H9 (cell line): Measurements from ENCODE around the gene TMEM192. TPM values are rescaled to one million over a fixed set of nuclear protein-coding genes. Genes with fewer than 3 reads are reported as not detected.
A peak's percentile ranks its signal among the peaks of the same experiment; 100 is the strongest.

ENCODE experiments used
- DNase-seq: peaks from one replicate; pipeline ENCODE4 v3.0.0-alpha.2; 2017
- H2AFZ ChIP-seq: one replicate; pipeline ENCODE4 v1.6.1; 2013; ENCODE audit warnings: mild to moderate bottlenecking, low read length, control low read depth, moderate library complexity
- H2AK5ac ChIP-seq: 2 replicates; pipeline ENCODE4 v1.6.1; 2013; ENCODE audit warnings: low read length, control low read depth, mixed read lengths; ENCODE audit not compliant: insufficient read length
- H2BK120ac ChIP-seq: one replicate; pipeline ENCODE4 v1.6.1; 2013; ENCODE audit warnings: low read depth, mild to moderate bottlenecking, low read length, control low read depth, inconsistent platforms; ENCODE audit not compliant: poor library complexity, severe bottlenecking
- H2BK12ac ChIP-seq: 2 replicates; pipeline ENCODE4 v1.6.1; 2013; ENCODE audit warnings: low read length, control low read depth, mixed read lengths, low read depth; ENCODE audit not compliant: insufficient read length
- H2BK15ac ChIP-seq: 2 replicates; pipeline ENCODE4 v1.6.1; 2013; ENCODE audit warnings: low read depth, low read length, control low read depth
- H2BK20ac ChIP-seq: one replicate; pipeline ENCODE4 v1.6.1; 2013; ENCODE audit warnings: low read depth, mild to moderate bottlenecking, low read length, control low read depth, inconsistent platforms; ENCODE audit not compliant: poor library complexity, severe bottlenecking
- H2BK5ac ChIP-seq: 2 replicates; pipeline ENCODE4 v1.6.1; 2013; ENCODE audit warnings: low read length, control low read depth, mixed read lengths; ENCODE audit not compliant: insufficient read length
- H3K14ac ChIP-seq: 2 replicates; pipeline ENCODE4 v1.6.1; 2013; ENCODE audit warnings: low read length, control low read depth; ENCODE audit not compliant: insufficient read depth
- H3K18ac ChIP-seq: 2 replicates; pipeline ENCODE4 v1.6.1; 2013; ENCODE audit warnings: low read depth, mild to moderate bottlenecking, mixed read lengths, low read length, control low read depth; ENCODE audit not compliant: insufficient read length
- H3K23ac ChIP-seq: 2 replicates; pipeline ENCODE4 v1.6.1; 2013; ENCODE audit warnings: low read length, control low read depth, mixed read lengths, low read depth; ENCODE audit not compliant: insufficient read length
- H3K23me2 ChIP-seq: 2 replicates; pipeline ENCODE4 v1.6.1; 2013; ENCODE audit warnings: low read depth, mild to moderate bottlenecking, mixed read lengths, low read length, control low read depth; ENCODE audit not compliant: insufficient read length, poor library complexity, severe bottlenecking
- H3K27ac ChIP-seq: 2 replicates; pipeline ENCODE4 v1.5.1; 2013; ENCODE audit warnings: low read length, control low read depth, mixed read lengths, low read depth; ENCODE audit not compliant: insufficient read length
- H3K27me3 ChIP-seq: 2 replicates; pipeline ENCODE4 v1.6.1; 2013; ENCODE audit warnings: low read length, control low read depth, inconsistent platforms; ENCODE audit not compliant: insufficient read depth
- H3K4ac ChIP-seq: 2 replicates; pipeline ENCODE4 v1.6.1; 2013; ENCODE audit warnings: low read depth, mild to moderate bottlenecking, control low read depth, inconsistent platforms, low read length, moderate library complexity
- H3K4me1 ChIP-seq: 2 replicates; pipeline ENCODE4 v1.6.1; 2013; ENCODE audit warnings: low read length, control low read depth, inconsistent platforms; ENCODE audit not compliant: insufficient read depth
- H3K4me2 ChIP-seq: 2 replicates; pipeline ENCODE4 v1.6.1; 2013; ENCODE audit warnings: low read length, control low read depth, mixed read lengths; ENCODE audit not compliant: insufficient read length, insufficient read depth
- H3K56ac ChIP-seq: 2 replicates; pipeline ENCODE4 v1.6.1; 2013; ENCODE audit warnings: low read depth, mild to moderate bottlenecking, mixed read lengths, low read length, control low read depth; ENCODE audit not compliant: insufficient read length
- H3K79me1 ChIP-seq: 2 replicates; pipeline ENCODE4 v1.6.1; 2013; ENCODE audit warnings: low read depth, mild to moderate bottlenecking, moderate library complexity, low read length, control low read depth, inconsistent platforms; ENCODE audit not compliant: insufficient read depth, poor library complexity, severe bottlenecking
- H3K79me2 ChIP-seq: 2 replicates; pipeline ENCODE4 v1.6.1; 2013; ENCODE audit warnings: low read length, control low read depth, inconsistent platforms; ENCODE audit not compliant: insufficient read depth
- H3K9ac ChIP-seq: 2 replicates; pipeline ENCODE4 v1.6.1; 2013; ENCODE audit warnings: low read length, control low read depth, mixed read lengths; ENCODE audit not compliant: insufficient read length; ENCODE audit errors: extremely low read depth
- H3K9me3 ChIP-seq: one replicate; pipeline ENCODE4 v1.6.1; 2013; ENCODE audit warnings: low read depth, low read length, inconsistent platforms; ENCODE audit not compliant: control insufficient read depth
- H3T11ph ChIP-seq: one replicate; pipeline ENCODE4 v1.6.1; 2013; ENCODE audit warnings: mild to moderate bottlenecking, low read length, control low read depth, inconsistent platforms
- H4K20me1 ChIP-seq: one replicate; pipeline ENCODE4 v1.6.1; 2013; ENCODE audit not compliant: control insufficient read depth, insufficient read length, insufficient read depth
- H4K5ac ChIP-seq: 2 replicates; pipeline ENCODE4 v1.6.1; 2013; ENCODE audit warnings: low read depth, mild to moderate bottlenecking, mixed read lengths, low read length, control low read depth; ENCODE audit not compliant: insufficient read length
- H4K8ac ChIP-seq: replicated peaks from 2 replicates; pipeline ENCODE4 v1.6.1; 2013; ENCODE audit warnings: low read length, control low read depth, mixed read lengths, low read depth; ENCODE audit not compliant: insufficient read length
- H4K91ac ChIP-seq: 2 replicates; pipeline ENCODE4 v1.6.1; 2013; ENCODE audit warnings: low read depth, mild to moderate bottlenecking, moderate library complexity, mixed read lengths, low read length, control low read depth; ENCODE audit not compliant: insufficient read length
- H3K27ac Mint-ChIP-seq, 3 experiments: 2 replicates in 2 of 3; 3 replicates in 1 of 3; pipeline ENCODE4 v1.8.0; 2020 to 2021; ENCODE audit warnings: mixed read lengths in 3 of 3, mild to moderate bottlenecking in 1 of 3, moderate library complexity in 1 of 3
- H3K27me3 Mint-ChIP-seq: 2 replicates; pipeline ENCODE4 v1.8.0; 2021; ENCODE audit warnings: low read depth, mild to moderate bottlenecking, moderate library complexity, mixed read lengths
- H3K36me3 Mint-ChIP-seq, 3 experiments: 2 replicates in 2 of 3; 3 replicates in 1 of 3; pipeline ENCODE4 v1.8.0; 2020 to 2021; ENCODE audit warnings: low read depth in 3 of 3, mixed read lengths in 3 of 3; ENCODE audit not compliant: insufficient read depth in 1 of 3
- H3K4me1 Mint-ChIP-seq, 2 experiments: 2 replicates each; pipeline ENCODE4 v1.8.0; 2020; ENCODE audit warnings: mixed read lengths in 2 of 2
- H3K4me3 Mint-ChIP-seq, 2 experiments: 2 replicates in 1 of 2; 3 replicates in 1 of 2; pipeline ENCODE4 v1.8.0; 2020 to 2021; ENCODE audit warnings: mild to moderate bottlenecking in 2 of 2, mixed read lengths in 2 of 2, moderate library complexity in 1 of 2
- H3K9me3 Mint-ChIP-seq, 2 experiments: 2 replicates in 1 of 2; 3 replicates in 1 of 2; pipeline ENCODE4 v1.8.0; 2020; ENCODE audit warnings: mild to moderate bottlenecking in 2 of 2, mixed read lengths in 2 of 2, moderate library complexity in 1 of 2
- WGBS: extraction: QIAGEN DNeasy Blood & Tissue Kit; methylation state at CpG from one replicate; pipeline ENCODE4 v1.1.7; 2013; ENCODE audit warnings: missing lambda C conversion rate, low lambda C conversion rate, mixed read lengths; ENCODE audit not compliant: insufficient read length; ENCODE audit errors: extremely low coverage; 5-methylcytosine and 5-hydroxymethylcytosine counted together
- total RNA-seq: library from RNA; stranded (reverse); gene quantifications from 2 replicates; pipeline ENCODE4 v1.2.1, GENCODE V29; 2021
- TF ChIP-seq, protein P1 (sequence below): fragments of 200-600 bp; sonication (generic); conservative IDR thresholded peaks from 3 replicates; pipeline ENCODE4 v1.8.0; 2021; ENCODE audit warnings: antibody characterized with exemption, mild to moderate bottlenecking

The TMEM192 gene
- total RNA-seq, 1 experiment from 2014 or later = 8.3 TPM

DNA sequence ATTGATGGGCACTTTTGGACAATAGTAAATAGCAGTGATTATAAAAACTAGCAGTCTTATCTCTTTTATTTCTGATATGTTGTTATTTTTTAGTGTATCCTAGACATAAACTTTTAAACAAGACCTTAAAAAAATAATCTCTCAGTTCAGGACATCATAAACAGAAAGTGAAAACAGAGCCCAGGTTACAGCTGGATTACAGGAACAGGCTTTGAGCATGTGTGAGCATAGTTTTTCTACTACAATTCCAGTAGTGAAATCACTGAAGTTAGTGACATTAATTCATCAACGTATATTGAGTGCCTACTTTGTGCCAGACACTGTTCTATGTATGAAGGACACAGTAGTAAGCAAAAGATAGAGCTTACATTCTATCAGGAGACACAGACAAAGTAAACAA lies 42.1 kb downstream of the TMEM192 start:
- no peaks in the 10 kb centered on the region for H4K20me1 ChIP-seq
- TF ChIP-seq, protein P1, sequence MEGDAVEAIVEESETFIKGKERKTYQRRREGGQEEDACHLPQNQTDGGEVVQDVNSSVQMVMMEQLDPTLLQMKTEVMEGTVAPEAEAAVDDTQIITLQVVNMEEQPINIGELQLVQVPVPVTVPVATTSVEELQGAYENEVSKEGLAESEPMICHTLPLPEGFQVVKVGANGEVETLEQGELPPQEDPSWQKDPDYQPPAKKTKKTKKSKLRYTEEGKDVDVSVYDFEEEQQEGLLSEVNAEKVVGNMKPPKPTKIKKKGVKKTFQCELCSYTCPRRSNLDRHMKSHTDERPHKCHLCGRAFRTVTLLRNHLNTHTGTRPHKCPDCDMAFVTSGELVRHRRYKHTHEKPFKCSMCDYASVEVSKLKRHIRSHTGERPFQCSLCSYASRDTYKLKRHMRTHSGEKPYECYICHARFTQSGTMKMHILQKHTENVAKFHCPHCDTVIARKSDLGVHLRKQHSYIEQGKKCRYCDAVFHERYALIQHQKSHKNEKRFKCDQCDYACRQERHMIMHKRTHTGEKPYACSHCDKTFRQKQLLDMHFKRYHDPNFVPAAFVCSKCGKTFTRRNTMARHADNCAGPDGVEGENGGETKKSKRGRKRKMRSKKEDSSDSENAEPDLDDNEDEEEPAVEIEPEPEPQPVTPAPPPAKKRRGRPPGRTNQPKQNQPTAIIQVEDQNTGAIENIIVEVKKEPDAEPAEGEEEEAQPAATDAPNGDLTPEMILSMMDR = no peak
- H3K9me3 ChIP-seq = no peaks in the 10 kb centered on the region
- H4K91ac ChIP-seq = no peak overlapping the region
- no CpG with 5 or more reads among the region's 1 CpG for WGBS
- no peak overlapping the region for H3K4me2 ChIP-seq
- H3K4me1 ChIP-seq = no peaks in the 10 kb centered on the region
- Mint-ChIP-seq H3K9me3 (no peaks in the 10 kb centered on the region), H3K4me1 (peaks cover 13 to 15% of the 10 kb centered on the region in 2 experiments), H3K27ac (peak overlapping the region in 1 of 3 experiments; percentile 7; a peak in 1 of 7 replicates), H3K27me3 (no peaks in the 10 kb centered on the region), H3K4me3 (no peak overlapping the region), H3K36me3 (no peaks in the 10 kb centered on the region)
- H3T11ph ChIP-seq = no peak overlapping the region
- no peak overlapping the region for H2BK5ac ChIP-seq
- H3K23me2 ChIP-seq = no peaks in the 10 kb centered on the region
- no peaks in the 10 kb centered on the region for H3K27me3 ChIP-seq
- H4K8ac ChIP-seq = no peak overlapping the region
- H3K14ac ChIP-seq = no peak overlapping the region
- no peak overlapping the region for H2BK15ac ChIP-seq
- no peaks in the 10 kb centered on the region for H3K79me2 ChIP-seq
- H2BK12ac ChIP-seq = no peak overlapping the region
- no peak overlapping the region for H2AK5ac ChIP-seq
- H3K4ac ChIP-seq = no peak overlapping the region
- no peaks in the 10 kb centered on the region for H3K79me1 ChIP-seq
- H3K56ac ChIP-seq = no peak overlapping the region
- no peak overlapping the region for H2BK20ac ChIP-seq
- no peak overlapping the region for H3K27ac ChIP-seq
- no peak overlapping the region for H2BK120ac ChIP-seq
- H3K9ac ChIP-seq = no peak overlapping the region
- H3K23ac ChIP-seq = no peak overlapping the region
- H2AFZ ChIP-seq = no peak overlapping the region
- no peak overlapping the region for H4K5ac ChIP-seq
- H3K18ac ChIP-seq = no peak overlapping the region
- DNase-seq = no peak
